Neural progenitor cell (in vitro differentiated cells): Measurements from ENCODE around the gene SLC25A26. TPM values are rescaled to one million over a fixed set of nuclear protein-coding genes. Genes with fewer than 3 reads are reported as not detected.

Experiments used
- DNase-seq: peaks from one replicate; pipeline ENCODE4 v3.0.0-alpha.2; 2016; ENCODE audit warnings: low spot score
- H2AFZ ChIP-seq: fragments of 200-600 bp; sonication (generic); replicated peaks from 2 replicates; pipeline ENCODE4 v1.6.1; 2016; ENCODE audit warnings: antibody characterized with exemption
- H3F3A ChIP-seq: fragments of 200-600 bp; sonication (generic); 2 replicates; pipeline ENCODE4 v1.6.1; 2016; ENCODE audit warnings: antibody characterized with exemption, low read depth
- H3K27ac ChIP-seq: fragments of 200-600 bp; sonication (generic); 2 replicates; pipeline ENCODE4 v1.5.1; 2016; ENCODE audit warnings: mild to moderate bottlenecking
- H3K27me3 ChIP-seq: fragments of 200-600 bp; sonication (generic); 2 replicates; pipeline ENCODE4 v1.6.1; 2016; ENCODE audit warnings: mild to moderate bottlenecking, moderate library complexity
- H3K36me3 ChIP-seq: fragments of 200-600 bp; sonication (generic); 2 replicates; pipeline ENCODE4 v1.5.1; 2016
- H3K4me1 ChIP-seq: fragments of 200-600 bp; sonication (generic); 2 replicates; pipeline ENCODE4 v1.6.1; 2016; ENCODE audit warnings: mixed run types
- H3K4me2 ChIP-seq: fragments of 200-600 bp; sonication (generic); 2 replicates; pipeline ENCODE4 v1.6.1; 2016
- H3K4me3 ChIP-seq: fragments of 200-600 bp; sonication (generic); 2 replicates; pipeline ENCODE4 v1.5.1; 2016
- H3K79me2 ChIP-seq: fragments of 200-600 bp; sonication (generic); 2 replicates; pipeline ENCODE4 v1.6.1; 2016; ENCODE audit warnings: low read depth
- H3K9ac ChIP-seq: fragments of 200-600 bp; sonication (generic); 2 replicates; pipeline ENCODE4 v1.6.1; 2016
- H3K9me3 ChIP-seq: fragments of 200-600 bp; sonication (generic); 2 replicates; pipeline ENCODE4 v1.5.1; 2016; ENCODE audit warnings: low read depth
- H4K20me1 ChIP-seq: fragments of 200-600 bp; sonication (generic); 2 replicates; pipeline ENCODE4 v1.6.1; 2016; ENCODE audit warnings: low read depth
- H3K27ac Mint-ChIP-seq: 3 replicates; pipeline ENCODE4 v1.8.0; 2021; ENCODE audit warnings: mixed read lengths
- H3K27me3 Mint-ChIP-seq: 2 replicates; pipeline ENCODE4 v1.8.0; 2022; ENCODE audit warnings: low read depth, mild to moderate bottlenecking, inconsistent platforms, moderate library complexity, mixed read lengths; ENCODE audit not compliant: insufficient read depth
- H3K36me3 Mint-ChIP-seq: 3 replicates; pipeline ENCODE4 v1.8.0; 2021; ENCODE audit warnings: mixed read lengths
- H3K4me1 Mint-ChIP-seq: 3 replicates; pipeline ENCODE4 v1.8.0; 2021; ENCODE audit warnings: mixed read lengths
- H3K4me3 Mint-ChIP-seq: 3 replicates; pipeline ENCODE4 v1.8.0; 2021; ENCODE audit warnings: mild to moderate bottlenecking, moderate library complexity, mixed read lengths
- H3K9me3 Mint-ChIP-seq: 3 replicates; pipeline ENCODE4 v1.8.0; 2020; ENCODE audit warnings: mixed read lengths
- CTCF ChIP-seq: fragments of 200-600 bp; sonication (generic); IDR thresholded peaks from 2 replicates; pipeline ENCODE4 v1.5.1; 2017; ENCODE audit warnings: antibody characterized with exemption, mild to moderate bottlenecking
- EZH2 ChIP-seq: fragments of 200-600 bp; sonication (generic); IDR thresholded peaks from 2 replicates; pipeline ENCODE4 v1.6.1; 2017; ENCODE audit warnings: antibody characterized with exemption, mild to moderate bottlenecking, moderate library complexity
- EZH2phosphoT487 ChIP-seq: fragments of 200-600 bp; sonication (generic); IDR thresholded peaks from 2 replicates; pipeline ENCODE4 v1.6.1; 2017; ENCODE audit warnings: antibody characterized with exemption
- total RNA-seq: library from RNA; depleted of rRNA; stranded (reverse); fragments of >200 nt; gene quantifications from 2 replicates; pipeline ENCODE4 v1.2.3, GENCODE V29; 2015; ENCODE audit warnings: low replicate concordance

SLC25A26 gene
- total RNA-seq, 1 donor from 2014 or later = 17.0 TPM

- H2AFZ ChIP-seq = no peak overlapping the region
- Mint-ChIP-seq H3K4me1 (peaks cover 3% of the 10 kb centered on the region), H3K27me3 (no peaks in the 10 kb centered on the region), H3K27ac (no peak overlapping the region), H3K36me3 (peaks cover 6% of the 10 kb centered on the region), H3K4me3 (no peak overlapping the region), H3K9me3 (no peaks in the 10 kb centered on the region)
- H3K27me3 ChIP-seq = no peaks in the 10 kb centered on the region
- no peaks in the 10 kb centered on the region for H3K9me3 ChIP-seq
- H3K27ac ChIP-seq = no peak overlapping the region
- H4K20me1 ChIP-seq = no peaks in the 10 kb centered on the region
- H3K79me2 ChIP-seq = no peaks in the 10 kb centered on the region
- H3K9ac ChIP-seq = no peak overlapping the region
- no peak for DNase-seq
- TF ChIP-seq CTCF (no peak), EZH2 (no peak), EZH2phosphoT487 (no peak)
- peaks cover 4% of the 10 kb centered on the region for H3K36me3 ChIP-seq
- no peaks in the 10 kb centered on the region for H3F3A ChIP-seq
- H3K4me2 ChIP-seq = no peak overlapping the region
- H3K4me3 ChIP-seq = no peak overlapping the region
- H3K4me1 ChIP-seq = no peaks in the 10 kb centered on the region
Measured at GRCh38 chr3:66267906-66268305, 47.1 kb downstream of the SLC25A26 start.

- no peak for DNase-seq
- Mint-ChIP-seq H3K9me3 (no peaks in the 10 kb centered on the region), H3K4me3 (no peak overlapping the region), H3K4me1 (peaks cover 3% of the 10 kb centered on the region), H3K36me3 (peaks cover 5% of the 10 kb centered on the region), H3K27me3 (no peaks in the 10 kb centered on the region), H3K27ac (no peak overlapping the region)
- TF ChIP-seq EZH2phosphoT487 (no peak), CTCF (no peak)
- H3F3A ChIP-seq = no peaks in the 10 kb centered on the region
- H3K27ac ChIP-seq = no peak overlapping the region
- no peak overlapping the region for H2AFZ ChIP-seq
- no peaks in the 10 kb centered on the region for H3K9me3 ChIP-seq
- H3K9ac ChIP-seq = no peak overlapping the region
- no peaks in the 10 kb centered on the region for H3K27me3 ChIP-seq
- H3K4me3 ChIP-seq = no peak overlapping the region
- peaks cover 4% of the 10 kb centered on the region for H3K36me3 ChIP-seq
- H3K4me2 ChIP-seq = no peak overlapping the region
- H4K20me1 ChIP-seq = no peaks in the 10 kb centered on the region
- no peaks in the 10 kb centered on the region for H3K4me1 ChIP-seq
- H3K79me2 ChIP-seq = no peaks in the 10 kb centered on the region
Measured at GRCh38 chr3:66268864-66269263, 48.1 kb downstream of the SLC25A26 start.

- no peaks in the 10 kb centered on the region for H3K9me3 ChIP-seq
- H3K4me2 ChIP-seq = no peak overlapping the region
- no peak overlapping the region for H3K27ac ChIP-seq
- H3F3A ChIP-seq = no peaks in the 10 kb centered on the region
- peaks cover 3% of the 10 kb centered on the region for H3K4me1 Mint-ChIP-seq
- no peaks in the 10 kb centered on the region for H3K27me3 ChIP-seq
- no peaks in the 10 kb centered on the region for H3K9me3 Mint-ChIP-seq
- no peak overlapping the region for H3K4me3 Mint-ChIP-seq
- TF ChIP-seq EZH2 (no peak), EZH2phosphoT487 (no peak), CTCF (no peak)
- no peaks in the 10 kb centered on the region for H3K4me1 ChIP-seq
- no peak for DNase-seq
- peaks cover 5% of the 10 kb centered on the region for H3K36me3 Mint-ChIP-seq
- H3K27me3 Mint-ChIP-seq = no peaks in the 10 kb centered on the region
- no peaks in the 10 kb centered on the region for H3K79me2 ChIP-seq
- H2AFZ ChIP-seq = no peak overlapping the region
- H3K36me3 ChIP-seq = peaks cover 4% of the 10 kb centered on the region
- H4K20me1 ChIP-seq = no peaks in the 10 kb centered on the region
- H3K4me3 ChIP-seq = no peak overlapping the region
- H3K9ac ChIP-seq = no peak overlapping the region
- no peak overlapping the region for H3K27ac Mint-ChIP-seq
Measured at GRCh38 chr3:66269411-66269810, 48.6 kb downstream of the SLC25A26 start.

- DNase-seq = no peak
- TF ChIP-seq CTCF (no peak), EZH2 (no peak), EZH2phosphoT487 (no peak)
- Histone ChIP-seq H4K20me1 (no peaks in the 10 kb centered on the region), H3K4me3 (no peak overlapping the region), H2AFZ (no peak overlapping the region), H3K79me2 (no peaks in the 10 kb centered on the region), H3K4me2 (no peak overlapping the region), H3K27ac (no peak overlapping the region), H3K9ac (no peak overlapping the region), H3K9me3 (no peaks in the 10 kb centered on the region), H3F3A (no peaks in the 10 kb centered on the region), H3K36me3 (peaks cover 4% of the 10 kb centered on the region), H3K27me3 (no peaks in the 10 kb centered on the region), H3K4me1 (no peaks in the 10 kb centered on the region)
- Mint-ChIP-seq H3K27me3 (no peaks in the 10 kb centered on the region), H3K27ac (no peak overlapping the region), H3K36me3 (peaks cover 5% of the 10 kb centered on the region), H3K9me3 (no peaks in the 10 kb centered on the region), H3K4me1 (peaks cover 3% of the 10 kb centered on the region), H3K4me3 (no peak overlapping the region)
Measured at GRCh38 chr3:66270288-66270687, 49.5 kb downstream of the SLC25A26 start.
